Breast epithelium (tissue), 4 donors: ENCODE measurements around the gene BFSP1. TPM values are rescaled to one million over a fixed set of nuclear protein-coding genes. Genes with fewer than 3 reads are reported as not detected.
A peak's percentile ranks its signal among the peaks of the same experiment; 100 is the strongest.

Experiments used
- DNase-seq, 2 donors: peaks; one replicate each; pipeline ENCODE4 v3.0.0-alpha.2; 2019; ENCODE audit warnings: low spot score in 2 of 2
- H3K27ac ChIP-seq, 2 donors: fragments of 200-600 bp; sonication (generic) in 1 of 2; one replicate each; pipeline ENCODE4 v1.5.1; 2016 to 2019; ENCODE audit warnings: mild to moderate bottlenecking in 1 of 2
- H3K27me3 ChIP-seq, 2 donors: fragments of 200-600 bp; sonication (generic) in 1 of 2; one replicate each; pipeline versions ENCODE4 v1.5.1 to v1.6.0; 2017 to 2019; ENCODE audit warnings: control low read depth in 1 of 2, mild to moderate bottlenecking in 1 of 2
- H3K36me3 ChIP-seq: fragments of 200-600 bp; one replicate; pipeline ENCODE4 v1.5.1; 2019
- H3K4me1 ChIP-seq, 2 donors: fragments of 200-600 bp; sonication (generic); one replicate each; pipeline ENCODE4 v1.5.1; 2016 to 2019; ENCODE audit warnings: control low read depth in 1 of 2
- H3K4me3 ChIP-seq, 3 donors: fragments of 200-600 bp; sonication (generic); 1 replicate in 2 of 3; 2 replicates in 1 of 3; pipeline ENCODE4 v1.5.1; 2016 to 2019; ENCODE audit warnings: mild to moderate bottlenecking in 3 of 3, moderate library complexity in 2 of 3
- H3K9me3 ChIP-seq, 2 donors: fragments of 200-600 bp; sonication (generic) in 1 of 2; one replicate each; pipeline ENCODE4 v1.5.1; 2016 to 2019; ENCODE audit warnings: control low read depth in 1 of 2
- POLR2A ChIP-seq: fragments of 450-650 bp; IDR thresholded peaks from one replicate; pipeline ENCODE4 v1.6.1; 2016; ENCODE audit warnings: antibody characterized with exemption, mild to moderate bottlenecking, moderate library complexity
- POLR2AphosphoS5 ChIP-seq, 3 donors: sonication (generic); formaldehyde crosslinking; IDR thresholded peaks; one replicate each; pipeline ENCODE4 v1.6.1; 2017; ENCODE audit warnings: antibody characterized with exemption in 3 of 3
- intact Hi-C: fragments of 100-400 bp; cut with DNase I; formaldehyde crosslinking; loops from one replicate; pipeline ENCODE4 v1.15.1; 2023; ENCODE audit warnings: low total_unique reads
- total RNA-seq, 3 donors: library from RNA; depleted of rRNA; stranded (reverse); fragments of >200 nt; gene quantifications; one replicate each; pipeline ENCODE4 v1.1.0, GENCODE V29; 2016
- TF ChIP-seq, protein P1 (sequence below), 3 donors: fragments of 450-650 bp; IDR thresholded peaks; one replicate each; pipeline ENCODE4 v1.5.1; 2016 to 2017; ENCODE audit warnings: antibody characterized with exemption in 3 of 3, mild to moderate bottlenecking in 3 of 3, moderate library complexity in 3 of 3

Gene BFSP1
- total RNA-seq, 3 donors from 2014 or later: 0.80 to 2.8 (median 1.6) TPM

DNA sequence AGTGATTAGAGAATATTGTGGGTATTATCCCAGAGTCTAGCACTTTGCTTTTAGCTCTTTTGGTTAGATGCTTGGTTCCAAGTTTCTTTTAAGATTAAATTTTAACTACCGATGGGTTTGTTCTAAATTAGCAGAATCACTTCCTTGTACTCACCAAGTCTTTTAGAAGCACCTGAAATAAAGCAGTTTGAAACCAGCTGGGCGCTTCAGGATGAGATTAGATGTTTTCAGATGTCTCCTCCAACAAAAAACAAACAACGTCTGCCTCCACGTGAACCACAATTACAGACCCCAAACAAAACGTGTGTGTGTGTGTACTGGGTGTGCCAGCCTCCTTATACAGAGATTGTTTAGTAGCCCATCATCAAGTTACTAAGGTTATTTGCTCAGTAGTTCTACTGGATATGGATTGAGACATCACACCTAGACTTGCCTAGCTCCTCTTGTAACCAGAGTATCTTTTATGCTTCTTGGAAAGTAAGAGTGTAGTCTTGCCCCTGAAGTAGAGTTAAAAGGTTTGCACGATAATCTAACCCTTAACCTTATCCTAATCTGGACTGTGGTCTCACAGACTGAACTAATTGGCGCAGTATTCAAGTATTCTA is 41.0 kb upstream of the BFSP1 start:
- Histone ChIP-seq H3K27me3 (no peaks in the 10 kb centered on the region), H3K4me3 (peak overlapping the region; percentile 88 to 100 (median 95)), H3K27ac (peak overlapping the region; percentile 59 to 100), H3K4me1 (peaks cover 0 to 20% of the 10 kb centered on the region in 2 donors), H3K9me3 (no peaks in the 10 kb centered on the region), H3K36me3 (no peaks in the 10 kb centered on the region)
- TF ChIP-seq, protein P1, sequence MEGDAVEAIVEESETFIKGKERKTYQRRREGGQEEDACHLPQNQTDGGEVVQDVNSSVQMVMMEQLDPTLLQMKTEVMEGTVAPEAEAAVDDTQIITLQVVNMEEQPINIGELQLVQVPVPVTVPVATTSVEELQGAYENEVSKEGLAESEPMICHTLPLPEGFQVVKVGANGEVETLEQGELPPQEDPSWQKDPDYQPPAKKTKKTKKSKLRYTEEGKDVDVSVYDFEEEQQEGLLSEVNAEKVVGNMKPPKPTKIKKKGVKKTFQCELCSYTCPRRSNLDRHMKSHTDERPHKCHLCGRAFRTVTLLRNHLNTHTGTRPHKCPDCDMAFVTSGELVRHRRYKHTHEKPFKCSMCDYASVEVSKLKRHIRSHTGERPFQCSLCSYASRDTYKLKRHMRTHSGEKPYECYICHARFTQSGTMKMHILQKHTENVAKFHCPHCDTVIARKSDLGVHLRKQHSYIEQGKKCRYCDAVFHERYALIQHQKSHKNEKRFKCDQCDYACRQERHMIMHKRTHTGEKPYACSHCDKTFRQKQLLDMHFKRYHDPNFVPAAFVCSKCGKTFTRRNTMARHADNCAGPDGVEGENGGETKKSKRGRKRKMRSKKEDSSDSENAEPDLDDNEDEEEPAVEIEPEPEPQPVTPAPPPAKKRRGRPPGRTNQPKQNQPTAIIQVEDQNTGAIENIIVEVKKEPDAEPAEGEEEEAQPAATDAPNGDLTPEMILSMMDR (IDR thresholded peaks at IDR 0.05): no peak
- TF ChIP-seq POLR2A (no peak), POLR2AphosphoS5 (IDR thresholded peaks at IDR 0.05) (no peak)
- no peak for DNase-seq
- intact Hi-C loops: no loop called here

DNA sequence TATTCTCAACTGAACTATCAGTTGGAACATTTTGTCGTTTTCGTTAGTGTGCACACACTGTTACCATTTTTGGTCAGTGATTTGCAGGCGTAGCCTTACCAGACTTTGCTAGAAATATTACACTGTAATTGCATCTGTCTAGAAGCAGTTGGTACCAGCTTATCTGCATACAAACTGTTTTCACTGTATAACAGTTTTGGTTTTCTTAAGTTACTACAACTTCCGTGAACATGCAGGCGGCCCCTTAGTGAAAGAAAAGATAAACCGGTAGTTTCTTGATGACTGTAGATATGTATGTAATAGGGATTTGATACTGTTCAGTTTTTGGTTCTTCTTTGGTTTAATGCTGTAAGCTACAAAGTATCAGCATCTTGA is 40.0 kb upstream of the BFSP1 start:
- Histone ChIP-seq H3K4me1 (peaks cover 0 to 18% of the 10 kb centered on the region in 2 donors), H3K27ac (peak overlapping the region; percentile 100), H3K4me3 (peak overlapping the region; percentile 88 to 100 (median 95)), H3K27me3 (no peaks in the 10 kb centered on the region), H3K9me3 (no peaks in the 10 kb centered on the region), H3K36me3 (no peaks in the 10 kb centered on the region)
- TF ChIP-seq, protein P1 (IDR thresholded peaks at IDR 0.05): no peak
- TF ChIP-seq POLR2A (no peak), POLR2AphosphoS5 (IDR thresholded peaks at IDR 0.05) (no peak)
- no peak for DNase-seq
- intact Hi-C loops: no loop called here

DNA sequence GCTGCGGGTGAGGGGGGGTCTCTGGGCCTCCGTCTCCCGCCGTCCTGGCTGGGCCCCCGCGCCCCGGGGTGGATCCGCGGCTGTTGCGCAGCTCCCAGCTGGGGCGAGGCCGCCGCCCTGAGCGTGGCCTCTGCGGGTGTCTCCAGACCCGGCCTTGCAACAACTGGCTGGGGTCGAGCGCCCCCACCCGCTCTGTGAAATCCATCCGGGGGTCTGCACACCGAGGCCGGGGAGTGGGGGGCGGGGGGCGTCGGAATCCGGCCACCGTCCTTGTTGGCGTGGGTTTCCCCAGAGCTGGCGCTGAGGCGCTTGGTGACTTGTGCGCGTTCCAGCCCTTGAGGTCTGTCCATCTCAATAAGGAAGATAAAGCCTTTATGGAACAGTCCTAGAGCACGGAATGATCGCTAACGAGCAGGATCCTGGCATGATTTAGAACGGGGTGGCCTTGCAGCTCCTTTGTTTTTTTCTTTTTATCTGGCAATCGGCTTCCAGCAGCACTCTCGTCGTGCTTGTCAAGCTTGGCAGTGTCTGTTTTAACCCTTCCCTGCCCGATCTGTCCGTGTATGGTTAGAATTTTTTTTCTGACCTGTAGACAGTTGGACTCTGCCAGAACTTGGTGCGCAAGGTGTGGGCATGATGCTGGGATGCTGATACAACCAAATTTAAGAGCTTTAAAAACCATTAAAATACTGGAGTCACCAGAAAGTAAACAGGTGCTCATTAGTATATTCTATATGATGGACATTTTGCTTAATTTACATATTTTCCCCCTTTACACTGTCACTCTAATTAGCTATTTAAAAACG is 39.4 kb upstream of the BFSP1 start:
- H3K27ac ChIP-seq: peak overlapping the region; percentile 100
- no peaks in the 10 kb centered on the region for H3K9me3 ChIP-seq
- peak; percentile 46 to 58 for DNase-seq
- intact Hi-C loops: no loop called here
- TF ChIP-seq, protein P1 (IDR thresholded peaks at IDR 0.05): no peak
- peak in 1 of 3 donors; percentile 27 for TF ChIP-seq POLR2AphosphoS5 (IDR thresholded peaks at IDR 0.05)
- H3K4me1 ChIP-seq: peaks cover 0 to 13% of the 10 kb centered on the region in 2 donors
- peak overlapping the region; percentile 88 to 100 (median 95) for H3K4me3 ChIP-seq
- no peaks in the 10 kb centered on the region for H3K36me3 ChIP-seq
- no peaks in the 10 kb centered on the region for H3K27me3 ChIP-seq

DNA sequence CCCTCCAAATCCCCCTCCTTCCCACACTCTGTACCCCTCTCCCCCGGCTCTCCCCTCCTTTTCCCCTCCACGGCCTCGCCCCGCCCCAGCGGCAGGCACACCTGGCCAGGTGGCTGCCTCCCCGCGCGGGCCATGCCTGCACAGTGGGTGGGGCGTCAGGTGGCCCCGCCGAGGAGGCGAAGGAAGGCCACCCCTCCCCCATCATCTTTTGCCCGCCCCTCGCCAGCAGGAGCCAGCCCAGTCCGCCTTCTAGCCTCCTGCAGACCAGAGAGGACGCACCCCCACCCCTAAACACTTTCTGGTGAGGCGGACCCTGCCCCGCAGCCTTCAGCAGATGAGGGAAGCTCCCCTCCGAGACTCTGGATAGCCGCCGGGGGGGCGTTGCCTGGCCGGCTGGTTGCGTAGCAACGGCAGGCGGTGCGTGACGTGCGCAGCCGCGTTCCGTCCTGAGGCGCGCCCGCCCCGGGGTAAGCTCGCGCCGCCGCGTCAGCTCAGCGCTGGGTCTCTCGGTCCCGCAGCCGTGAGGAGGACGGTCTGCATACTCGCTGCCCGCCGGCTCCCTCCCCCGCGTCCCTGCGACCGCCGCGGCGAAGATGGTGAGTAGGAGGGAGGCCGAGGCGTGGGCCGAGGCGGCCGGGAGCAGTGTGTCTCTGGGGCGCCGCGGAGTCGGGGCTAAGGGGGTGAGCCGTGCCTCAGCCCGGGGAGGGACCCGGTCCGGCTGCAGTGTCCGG is 38.6 kb upstream of the BFSP1 start, which contains the start of gene DSTN:
Gene DSTN (plus strand): TSS at position 460 of the 731 bp plus-strand sequence. CDS start 134 bp downstream, at position 594.
- intact Hi-C loops: no loop called here
- DNase-seq: peak; percentile 93 to 94
- Histone ChIP-seq H3K4me3 (peak within 1 kb of the TSS; percentile 88 to 100 (median 95)), H3K27ac (peak within 1 kb of the TSS; percentile 100), H3K4me1 (peaks cover 0 to 13% of the 10 kb centered on the region in 2 donors), H3K36me3 (no peaks in the 10 kb centered on the region), H3K27me3 (no peaks in the 10 kb centered on the region), H3K9me3 (no peaks in the 10 kb centered on the region)
- TF ChIP-seq POLR2A: peak; percentile 89
- TF ChIP-seq, protein P1 (IDR thresholded peaks at IDR 0.05): no peak
- peak; percentile 90 to 98 (median 95) for TF ChIP-seq POLR2AphosphoS5 (IDR thresholded peaks at IDR 0.05)
